AG08395 (cell line): ENCODE data around the gene UBAC1.

Source experiments
- DNase-seq: peaks from one replicate; pipeline ENCODE4 v3.0.0; 2012; ENCODE audit warnings: mixed read lengths, low spot score

UBAC1 gene

GRCh38 chr9:135941288-135941995 lies 19.7 kb downstream of the UBAC1 start:
- DNase-seq: no peak

GRCh38 chr9:135939351-135940265 lies 21.6 kb downstream of the UBAC1 start:
- DNase-seq: no peak

GRCh38 chr9:135937521-135938489 lies 23.4 kb downstream of the UBAC1 start:
- no peak for DNase-seq

GRCh38 chr9:135933114-135933513 lies 28.1 kb downstream of the UBAC1 start:
- no peak for DNase-seq

GRCh38 chr9:135932656-135933055 lies 28.5 kb downstream of the UBAC1 start:
- no peak for DNase-seq

GRCh38 chr9:135931349-135931820 lies 29.8 kb downstream of the UBAC1 start:
- DNase-seq: no peak

GRCh38 chr9:135930446-135931345 lies 30.5 kb downstream of the UBAC1 start:
- no peak for DNase-seq

GRCh38 chr9:135929656-135930445 lies 31.3 kb downstream of the UBAC1 start:
- DNase-seq: no peak

- no peak for DNase-seq
Measured at GRCh38 chr9:135928731-135929655, 32.2 kb downstream of the UBAC1 start.

GRCh38 chr9:135928074-135928730 lies 33.0 kb downstream of the UBAC1 start:
- no peak for DNase-seq

- no peak for DNase-seq
Measured at GRCh38 chr9:135927195-135928013, 33.8 kb downstream of the UBAC1 start.

GRCh38 chr9:135926402-135927194 lies 34.6 kb downstream of the UBAC1 start:
- peak; percentile 96 for DNase-seq

GRCh38 chr9:135925496-135926133 lies 35.6 kb downstream of the UBAC1 start:
- DNase-seq: no peak

- DNase-seq: no peak
Measured at GRCh38 chr9:135924628-135925338, 36.4 kb downstream of the UBAC1 start.

- no peak for DNase-seq
Measured at GRCh38 chr9:135923508-135923907, 37.7 kb downstream of the UBAC1 start.
